PC-3 (cell line): ENCODE results near the gene DOP1B. TPM values are rescaled to one million over a fixed set of nuclear protein-coding genes. Genes with fewer than 3 reads are reported as not detected.

Experiments used
- ATAC-seq: fragments of 200-7000 bp; cut with Tn5 transposase; 2 replicates; pipeline ENCODE4 v1.9.1; 2020; ENCODE audit warnings: mild to moderate bottlenecking, moderate library complexity
- BruUV-seq: library from RNA; stranded (reverse); fragments of 400-500 nt; replicated peaks from 2 replicates; lab custom pipeline; 2021; lab: Mats Ljungman, UMichigan
- CTCF ChIA-PET: fragments of 300-600 bp; sonication (Branson Sonifier 250); formaldehyde crosslinking; loops from one replicate; lab custom pipeline; 2022; ENCODE audit warnings: antibody characterized with exemption; lab: Charles Lee
- POLR2A ChIA-PET: fragments of 300-600 bp; sonication (Branson Sonifier 250); formaldehyde crosslinking; loops from one replicate; lab custom pipeline; 2022; ENCODE audit warnings: antibody characterized with exemption; ENCODE audit not compliant: unreplicated experiment; lab: Charles Lee
- DNase-seq: peaks from one replicate; pipeline ENCODE4 v3.0.0-alpha.2; 2015
- H2AFZ ChIP-seq: fragments of 300-600 bp; sonication (generic); 2 replicates; pipeline ENCODE4 v1.6.0; 2016; ENCODE audit warnings: antibody characterized with exemption, low read length
- H3F3A ChIP-seq: fragments of 300-600 bp; sonication (generic); one replicate; pipeline ENCODE4 v1.6.0; 2017; ENCODE audit warnings: antibody characterized with exemption, low read length, control low read depth, mild to moderate bottlenecking; ENCODE audit not compliant: unreplicated experiment
- H3K27ac ChIP-seq: fragments of 300-600 bp; sonication (generic); 2 replicates; pipeline ENCODE4 v1.5.1; 2016; ENCODE audit warnings: mild to moderate bottlenecking, low read length
- H3K27me3 ChIP-seq: fragments of 300-600 bp; sonication (generic); 2 replicates; pipeline ENCODE4 v1.6.1; 2016; ENCODE audit warnings: low read length, mixed read lengths
- H3K36me3 ChIP-seq: fragments of 300-600 bp; sonication (generic); 2 replicates; pipeline ENCODE4 v1.6.1; 2016; ENCODE audit warnings: low read depth, mixed run types, low read length, mixed read lengths
- H3K4me1 ChIP-seq: fragments of 300-600 bp; sonication (generic); 2 replicates; pipeline ENCODE4 v1.5.1; 2016; ENCODE audit warnings: low read length; ENCODE audit not compliant: insufficient read depth
- H3K4me2 ChIP-seq: fragments of 300-600 bp; sonication (generic); 2 replicates; pipeline ENCODE4 v1.6.0; 2016; ENCODE audit warnings: low read length
- H3K4me3 ChIP-seq: fragments of 300-600 bp; sonication (generic); 2 replicates; pipeline ENCODE4 v1.5.1; 2016; ENCODE audit warnings: mild to moderate bottlenecking, low read length, mixed read lengths
- H3K79me2 ChIP-seq: fragments of 300-600 bp; sonication (generic); 2 replicates; pipeline ENCODE4 v1.6.1; 2017; ENCODE audit warnings: low read length, mixed read lengths
- H3K9ac ChIP-seq: fragments of 300-600 bp; sonication (generic); 2 replicates; pipeline ENCODE4 v1.6.0; 2016; ENCODE audit warnings: mild to moderate bottlenecking, low read length
- H3K9me2 ChIP-seq: fragments of 300-600 bp; sonication (generic); replicated peaks from 2 replicates; pipeline ENCODE4 v1.6.1; 2016; ENCODE audit warnings: mixed run types, low read length, mixed read lengths
- H3K9me3 ChIP-seq: fragments of 300-600 bp; sonication (generic); 2 replicates; pipeline ENCODE4 v1.6.1; 2016; ENCODE audit warnings: low read length, mixed read lengths
- H4K20me1 ChIP-seq: fragments of 300-600 bp; sonication (generic); 2 replicates; pipeline ENCODE4 v1.6.1; 2016; ENCODE audit warnings: low read length, mixed read lengths
- EZH2 ChIP-seq: fragments of 300-600 bp; sonication (generic); IDR thresholded peaks from one replicate; pipeline ENCODE4 v1.6.1; 2017; ENCODE audit warnings: antibody characterized with exemption, mild to moderate bottlenecking, low read length; ENCODE audit not compliant: unreplicated experiment
- EZH2phosphoT487 ChIP-seq: fragments of 300-600 bp; sonication (generic); IDR thresholded peaks from 2 replicates; pipeline ENCODE4 v1.6.1; 2018; ENCODE audit warnings: mild to moderate bottlenecking, antibody characterized with exemption, low read length, borderline replicate concordance
- intact Hi-C: fragments of 100-400 bp; cut with micrococcal nuclease; formaldehyde crosslinking; loops from 2 replicates; pipeline ENCODE4 v1.9.0; 2023
- total RNA-seq: library from RNA; depleted of rRNA; stranded (reverse); fragments of >200 nt; gene quantifications from 2 replicates; pipeline ENCODE4 v1.2.3, GENCODE V29; 2014
- TF ChIP-seq, protein P1 (sequence below): fragments of 300-600 bp; sonication (generic); conservative IDR thresholded peaks from 2 replicates; pipeline ENCODE4 v1.5.1; 2017; ENCODE audit warnings: antibody characterized with exemption, low read depth, mild to moderate bottlenecking, low read length

The DOP1B gene
- total RNA-seq, 1 experiment from 2014 or later, result 7.0 TPM

- Histone ChIP-seq H2AFZ (no peak overlapping the region), H4K20me1 (no peaks in the 10 kb centered on the region), H3K4me3 (no peak overlapping the region), H3K27ac (no peak overlapping the region), H3K9ac (no peak overlapping the region), H3K36me3 (peaks cover 11% of the 10 kb centered on the region; the same call in 1 of the 2 replicates), H3K79me2 (0 out of 2 replicates have a peak, but pooled peaks cover 3% of the 10 kb centered on the region), H3F3A (no peaks in the 10 kb centered on the region), H3K4me2 (no peak overlapping the region), H3K9me3 (no peaks in the 10 kb centered on the region), H3K27me3 (no peaks in the 10 kb centered on the region), H3K9me2 (no peaks in the 10 kb centered on the region), H3K4me1 (peaks cover 13% of the 10 kb centered on the region)
- DNase-seq (no peak), ATAC-seq (no peak)
- intact Hi-C loops, result no loop called here
- CTCF ChIA-PET, result no interaction called here
- POLR2A ChIA-PET, result no interaction called here
- TF ChIP-seq, protein P1, sequence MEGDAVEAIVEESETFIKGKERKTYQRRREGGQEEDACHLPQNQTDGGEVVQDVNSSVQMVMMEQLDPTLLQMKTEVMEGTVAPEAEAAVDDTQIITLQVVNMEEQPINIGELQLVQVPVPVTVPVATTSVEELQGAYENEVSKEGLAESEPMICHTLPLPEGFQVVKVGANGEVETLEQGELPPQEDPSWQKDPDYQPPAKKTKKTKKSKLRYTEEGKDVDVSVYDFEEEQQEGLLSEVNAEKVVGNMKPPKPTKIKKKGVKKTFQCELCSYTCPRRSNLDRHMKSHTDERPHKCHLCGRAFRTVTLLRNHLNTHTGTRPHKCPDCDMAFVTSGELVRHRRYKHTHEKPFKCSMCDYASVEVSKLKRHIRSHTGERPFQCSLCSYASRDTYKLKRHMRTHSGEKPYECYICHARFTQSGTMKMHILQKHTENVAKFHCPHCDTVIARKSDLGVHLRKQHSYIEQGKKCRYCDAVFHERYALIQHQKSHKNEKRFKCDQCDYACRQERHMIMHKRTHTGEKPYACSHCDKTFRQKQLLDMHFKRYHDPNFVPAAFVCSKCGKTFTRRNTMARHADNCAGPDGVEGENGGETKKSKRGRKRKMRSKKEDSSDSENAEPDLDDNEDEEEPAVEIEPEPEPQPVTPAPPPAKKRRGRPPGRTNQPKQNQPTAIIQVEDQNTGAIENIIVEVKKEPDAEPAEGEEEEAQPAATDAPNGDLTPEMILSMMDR, result no peak
- no peak for TF ChIP-seq EZH2phosphoT487
- no TSS peak for BruUV-seq
Measured at GRCh38 chr21:36145259-36145658, 11.4 kb upstream of the DOP1B start.

DNA sequence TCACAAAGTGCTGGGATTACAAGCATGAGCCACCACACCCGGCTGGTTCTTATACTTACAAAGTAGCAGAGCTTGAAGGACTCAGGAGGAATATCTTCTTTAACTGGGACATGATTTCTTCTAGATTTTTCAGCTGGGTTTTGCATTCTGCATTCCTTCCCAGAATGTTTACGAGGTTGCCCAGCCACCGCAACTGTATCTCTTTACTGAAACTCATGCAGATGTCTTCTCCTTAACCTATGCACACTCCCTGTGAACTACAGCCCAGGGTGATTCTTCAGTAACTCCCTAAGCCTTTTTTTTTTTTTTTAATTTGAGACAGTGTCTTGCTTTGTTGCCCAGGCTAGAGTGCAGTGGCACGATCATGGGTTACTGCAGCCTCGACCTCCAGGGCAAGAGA is 8.7 kb upstream of the DOP1B start:
- no peaks in the 10 kb centered on the region for H3K79me2 ChIP-seq
- no peak overlapping the region for H3K9ac ChIP-seq
- POLR2A ChIA-PET, result no interaction called here
- H3K36me3 ChIP-seq, result peaks cover 5% of the 10 kb centered on the region; the same call in 1 of the 2 replicates
- H3K27me3 ChIP-seq, result no peaks in the 10 kb centered on the region
- H3K4me1 ChIP-seq, result no peaks in the 10 kb centered on the region
- H3K27ac ChIP-seq, result no peak overlapping the region
- no peaks in the 10 kb centered on the region for H3F3A ChIP-seq
- no peak overlapping the region for H3K4me3 ChIP-seq
- H2AFZ ChIP-seq, result no peak overlapping the region
- DNase-seq, result no peak
- H4K20me1 ChIP-seq, result no peaks in the 10 kb centered on the region
- CTCF ChIA-PET, result interaction anchor here (0.7 kb wide), 1 partner anchor 31 kb away, joined by 5 read pairs; no protein-coding TSS in a partner anchor
- H3K9me2 ChIP-seq, result no peaks in the 10 kb centered on the region
- TF ChIP-seq EZH2phosphoT487, result no peak
- TF ChIP-seq, protein P1, result no peak
- no peak for TF ChIP-seq EZH2
- no peak for ATAC-seq
- H3K9me3 ChIP-seq, result no peaks in the 10 kb centered on the region
- no TSS peak for BruUV-seq
- no peak overlapping the region for H3K4me2 ChIP-seq
- intact Hi-C loops, result no loop called here

GRCh38 chr21:36148886-36149285 is 7.7 kb upstream of the DOP1B start:
- Histone ChIP-seq H3K4me3 (no peak overlapping the region), H3K4me2 (no peak overlapping the region), H2AFZ (no peak overlapping the region), H4K20me1 (no peaks in the 10 kb centered on the region), H3K79me2 (no peaks in the 10 kb centered on the region), H3K4me1 (peaks cover 5% of the 10 kb centered on the region; the same call in 1 of the 2 replicates), H3K27ac (no peak overlapping the region), H3K9ac (no peak overlapping the region), H3K27me3 (no peaks in the 10 kb centered on the region), H3K9me2 (no peaks in the 10 kb centered on the region), H3F3A (no peaks in the 10 kb centered on the region), H3K9me3 (no peaks in the 10 kb centered on the region), H3K36me3 (peaks cover 5% of the 10 kb centered on the region; the same call in 1 of the 2 replicates)
- DNase-seq, result no peak
- ChIA-PET POLR2A (no interaction called here), CTCF (no interaction called here)
- no peak for TF ChIP-seq EZH2phosphoT487
- ATAC-seq, result no peak
- intact Hi-C loops, result no loop called here
- BruUV-seq, result no TSS peak
